RWPE2 (cell line): ENCODE data around the gene SERPINB1.
A peak's percentile ranks its signal among the peaks of the same experiment; 100 is the strongest.

ENCODE experiments used
- ATAC-seq: fragments of 200-7000 bp; cut with Tn5 transposase; 3 replicates; pipeline ENCODE4 v1.9.1; 2021; ENCODE audit warnings: low read depth
- DNase-seq: peaks from one replicate; pipeline ENCODE4 v3.0.0-alpha.2; 2020; ENCODE audit warnings: low spot score
- H3K27ac ChIP-seq: fragments of 450-650 bp; 2 replicates; pipeline ENCODE4 v1.5.1; 2017; ENCODE audit warnings: mild to moderate bottlenecking; ENCODE audit not compliant: poor library complexity, severe bottlenecking
- H3K27me3 ChIP-seq: fragments of 250-450 bp; sonication (Bioruptor Pico); 2 replicates; pipeline ENCODE4 v1.5.1; 2021; ENCODE audit warnings: mild to moderate bottlenecking, moderate library complexity; ENCODE audit not compliant: insufficient read depth, poor library complexity, severe bottlenecking
- H3K36me3 ChIP-seq: fragments of 250-450 bp; sonication (Bioruptor Pico); 2 replicates; pipeline ENCODE4 v1.5.1; 2020; ENCODE audit warnings: low read depth, mild to moderate bottlenecking, moderate library complexity
- H3K4me1 ChIP-seq: fragments of 250-450 bp; sonication (Bioruptor Pico); 2 replicates; pipeline ENCODE4 v1.5.1; 2021; ENCODE audit warnings: mild to moderate bottlenecking, moderate library complexity; ENCODE audit not compliant: insufficient read depth, poor library complexity, severe bottlenecking
- H3K4me3 ChIP-seq: fragments of 250-450 bp; sonication (Bioruptor Pico); 2 replicates; pipeline ENCODE4 v1.5.1; 2021; ENCODE audit warnings: mild to moderate bottlenecking, moderate library complexity; ENCODE audit not compliant: severe bottlenecking
- H3K9me3 ChIP-seq: fragments of 250-450 bp; sonication (Bioruptor Pico); 2 replicates; pipeline ENCODE4 v1.5.1; 2021; ENCODE audit warnings: mild to moderate bottlenecking, moderate library complexity; ENCODE audit not compliant: severe bottlenecking
- CTCF ChIP-seq: fragments of 450-650 bp; IDR thresholded peaks from one replicate; pipeline ENCODE4 v1.5.1; 2017; ENCODE audit warnings: mild to moderate bottlenecking, moderate library complexity; ENCODE audit not compliant: poor library complexity, severe bottlenecking

SERPINB1 gene

GRCh38 chr6:2852921-2853322 is 11.3 kb upstream of the SERPINB1 start:
- no peak for TF ChIP-seq CTCF
- no peak for DNase-seq
- no peak overlapping the region for H3K4me3 ChIP-seq
- H3K27ac ChIP-seq: no peak overlapping the region
- ATAC-seq: no peak
- H3K4me1 ChIP-seq: peaks cover 17% of the 10 kb centered on the region
- no peaks in the 10 kb centered on the region for H3K36me3 ChIP-seq
- H3K27me3 ChIP-seq: no peaks in the 10 kb centered on the region
- no peaks in the 10 kb centered on the region for H3K9me3 ChIP-seq

- Histone ChIP-seq H3K27ac (no peak overlapping the region), H3K36me3 (no peaks in the 10 kb centered on the region), H3K4me1 (peaks cover 14% of the 10 kb centered on the region), H3K27me3 (no peaks in the 10 kb centered on the region), H3K9me3 (no peaks in the 10 kb centered on the region), H3K4me3 (no peak overlapping the region)
- ATAC-seq (no peak), DNase-seq (no peak)
- no peak for TF ChIP-seq CTCF
Observed at GRCh38 chr6:2852514-2852855, 10.8 kb upstream of the SERPINB1 start.

- no peak for ATAC-seq
- Histone ChIP-seq H3K36me3 (no peaks in the 10 kb centered on the region), H3K27ac (peak overlapping the region; percentile 18), H3K9me3 (no peaks in the 10 kb centered on the region), H3K27me3 (no peaks in the 10 kb centered on the region), H3K4me3 (no peak overlapping the region), H3K4me1 (peaks cover 15% of the 10 kb centered on the region)
- DNase-seq: no peak
- TF ChIP-seq CTCF: no peak
Observed at GRCh38 chr6:2851727-2852513, 10.3 kb upstream of the SERPINB1 start.

GRCh38 chr6:2850538-2851113 is 9.0 kb upstream of the SERPINB1 start:
- ATAC-seq (peak; percentile 46), DNase-seq (no peak)
- Histone ChIP-seq H3K27me3 (no peaks in the 10 kb centered on the region), H3K27ac (peak overlapping the region; percentile 18), H3K36me3 (no peaks in the 10 kb centered on the region), H3K4me3 (no peak overlapping the region), H3K9me3 (no peaks in the 10 kb centered on the region), H3K4me1 (peaks cover 21% of the 10 kb centered on the region)
- no peak for TF ChIP-seq CTCF

- peaks cover 20% of the 10 kb centered on the region for H3K4me1 ChIP-seq
Observed at GRCh38 chr6:2848851-2849250, 7.2 kb upstream of the SERPINB1 start.

More at GRCh38 chr6:2848851-2849250, 7.2 kb upstream of the SERPINB1 start:
- DNase-seq: no peak
- no peak for TF ChIP-seq CTCF
- no peaks in the 10 kb centered on the region for H3K36me3 ChIP-seq
- H3K4me3 ChIP-seq: no peak overlapping the region
- no peaks in the 10 kb centered on the region for H3K27me3 ChIP-seq
- H3K27ac ChIP-seq: no peak overlapping the region
- no peak for ATAC-seq
- no peaks in the 10 kb centered on the region for H3K9me3 ChIP-seq
